Measurements from ENCODE around the gene PDK2.
A peak's percentile ranks its signal among the peaks of the same experiment; 100 is the strongest.

PDK2 gene

DNA sequence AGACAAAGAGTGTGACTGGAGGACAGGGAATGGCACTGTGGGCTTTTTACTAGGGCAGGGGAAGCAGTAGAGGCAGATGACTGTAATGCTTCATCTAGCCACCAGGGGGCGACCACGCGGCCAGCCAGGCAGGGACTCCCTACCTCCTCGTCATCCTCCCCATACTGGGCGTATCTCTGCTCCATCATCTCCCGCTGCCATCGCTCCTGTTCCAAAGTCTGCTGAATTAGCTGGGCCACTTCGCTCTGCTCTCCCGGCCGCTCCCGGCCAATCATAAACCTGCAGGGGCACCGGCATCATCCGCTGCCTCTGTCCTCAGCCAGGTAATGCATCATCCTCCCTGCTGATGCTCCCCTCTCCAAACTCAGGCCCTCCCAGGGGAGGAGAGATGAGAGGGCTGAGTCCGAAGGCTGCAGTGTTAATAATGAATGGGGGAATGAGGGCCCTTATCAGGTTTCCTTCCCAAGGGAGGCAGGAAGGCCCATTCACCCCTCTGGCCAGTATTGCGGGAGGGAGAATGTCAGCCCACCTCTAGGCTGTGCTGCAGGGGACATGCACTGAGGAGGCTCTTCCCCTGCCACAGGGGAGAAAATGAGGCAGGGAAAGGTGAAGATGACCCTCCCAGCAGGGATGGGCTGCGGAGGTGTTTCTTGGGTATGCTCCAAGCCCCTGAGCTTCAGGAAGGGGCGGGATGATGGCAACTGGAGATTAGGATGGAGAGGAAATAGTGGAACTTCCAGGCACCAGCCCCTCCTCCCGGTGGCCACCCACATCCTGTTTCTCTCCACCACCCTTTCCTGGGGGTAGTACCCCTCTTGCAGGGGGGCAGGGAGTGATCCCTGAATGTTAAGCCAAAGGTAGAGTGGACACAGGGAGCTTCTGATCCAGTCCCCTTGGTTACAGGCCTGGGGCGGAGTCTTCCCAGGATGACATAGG is 45.1 kb downstream of the PDK2 start:
- DNase-seq = peak; percentile 84

DNA sequence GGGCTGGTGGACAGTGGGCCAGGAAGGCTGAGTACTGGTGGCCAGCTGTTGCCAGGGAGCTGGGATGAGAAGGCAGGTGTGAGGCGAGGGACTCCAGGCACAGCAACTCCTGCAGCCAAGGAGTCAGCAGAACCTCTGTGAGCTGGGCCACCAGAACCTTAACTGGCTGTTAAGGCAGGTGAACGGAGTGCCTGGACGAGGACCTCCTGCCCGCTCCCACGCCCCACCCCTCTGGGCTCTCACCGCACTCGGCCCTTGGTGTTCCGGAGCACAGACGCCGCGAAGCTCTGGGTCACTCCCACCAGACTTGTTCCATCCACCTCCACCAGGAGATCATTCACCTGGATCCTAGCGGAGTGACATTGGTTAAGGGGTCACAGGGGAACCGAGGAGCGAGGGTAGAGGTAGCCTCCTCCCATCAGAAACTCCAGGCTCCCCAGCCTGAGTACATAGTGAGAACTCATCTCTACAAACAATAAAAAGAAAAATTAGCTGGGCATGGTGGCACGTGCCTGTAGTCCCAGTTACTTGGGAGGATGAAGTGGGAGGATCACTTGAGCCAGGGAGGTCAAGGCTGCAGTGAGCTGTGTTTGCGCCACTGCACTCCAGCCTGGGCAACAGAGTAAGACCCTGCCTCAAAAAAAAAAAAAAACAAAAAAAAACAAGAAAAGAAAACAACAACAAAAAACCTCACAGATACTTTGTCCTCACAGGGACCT is 46.0 kb downstream of the PDK2 start:
- no peak for DNase-seq

DNA sequence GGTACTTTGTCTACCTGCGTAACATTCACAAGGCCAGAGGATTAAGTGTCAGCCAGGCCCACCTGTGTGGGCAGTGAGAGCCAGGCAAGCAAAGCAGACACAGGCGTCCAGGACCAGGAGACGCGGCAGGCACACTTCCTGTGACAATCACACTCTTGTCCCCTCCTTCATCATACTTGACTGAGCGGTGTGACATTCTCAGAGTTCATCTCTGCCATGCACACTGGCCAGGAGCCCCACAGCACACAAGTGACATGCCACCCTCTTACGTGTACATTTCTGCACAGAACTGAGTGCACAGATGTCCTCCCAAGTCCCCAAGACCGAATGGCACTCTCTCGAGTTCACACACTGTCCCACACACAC is 46.6 kb downstream of the PDK2 start:
- no peak for DNase-seq

DNA sequence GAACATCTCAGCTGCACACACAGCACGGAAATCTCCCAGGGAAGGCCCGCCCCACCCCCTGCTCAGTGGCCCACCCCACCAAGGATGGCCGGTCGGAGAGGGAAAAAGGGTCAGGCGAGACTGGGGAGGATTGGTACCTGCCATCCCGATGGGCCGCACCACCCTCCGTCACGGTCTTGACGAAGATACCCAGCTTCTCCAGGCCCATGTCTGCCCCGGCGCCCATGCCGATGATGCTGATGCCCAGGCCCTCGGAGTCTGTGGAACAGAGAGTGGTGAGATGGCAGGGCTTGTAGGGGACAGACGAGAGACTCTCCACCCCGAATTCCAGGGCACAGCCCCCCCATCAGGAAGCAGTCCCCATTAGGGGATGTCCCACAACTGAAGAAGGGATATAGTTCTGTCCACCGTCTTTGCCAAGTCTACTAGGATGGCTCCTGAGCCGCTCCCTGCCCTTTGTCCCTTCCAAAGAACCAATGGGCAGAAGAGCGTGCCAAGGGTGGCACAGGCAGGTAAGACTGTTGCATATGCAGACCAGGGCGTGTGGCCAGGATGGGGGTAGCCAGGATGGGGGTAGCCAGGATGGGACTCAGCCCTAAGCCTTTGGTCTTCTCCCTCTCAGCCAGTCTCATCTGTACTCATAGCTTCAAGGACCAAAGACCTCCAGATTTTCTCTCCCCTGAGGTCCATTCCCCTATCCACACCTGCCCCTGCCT is 48.5 kb downstream of the PDK2 start:
- DNase-seq = no peak

DNA sequence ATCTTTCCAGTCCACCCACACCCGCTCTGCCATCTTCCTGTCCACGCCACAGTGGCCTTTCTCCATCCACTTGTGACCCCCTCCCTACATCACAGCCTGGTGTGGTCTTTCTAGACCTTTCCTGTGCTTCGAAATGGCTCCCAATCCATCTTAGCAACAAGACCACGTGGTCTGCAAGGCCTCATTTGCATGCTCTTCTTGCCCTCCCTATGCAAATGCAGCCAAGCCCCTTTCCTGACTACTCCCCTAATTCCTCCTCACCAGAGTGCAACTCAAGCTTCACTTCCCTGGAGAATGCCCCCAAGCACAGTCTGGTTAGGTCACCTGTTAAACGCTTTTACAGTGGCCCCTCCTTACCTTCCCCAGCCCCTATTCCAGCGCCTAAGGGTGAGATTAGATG is 49.2 kb downstream of the PDK2 start:
- no peak for DNase-seq

DNA sequence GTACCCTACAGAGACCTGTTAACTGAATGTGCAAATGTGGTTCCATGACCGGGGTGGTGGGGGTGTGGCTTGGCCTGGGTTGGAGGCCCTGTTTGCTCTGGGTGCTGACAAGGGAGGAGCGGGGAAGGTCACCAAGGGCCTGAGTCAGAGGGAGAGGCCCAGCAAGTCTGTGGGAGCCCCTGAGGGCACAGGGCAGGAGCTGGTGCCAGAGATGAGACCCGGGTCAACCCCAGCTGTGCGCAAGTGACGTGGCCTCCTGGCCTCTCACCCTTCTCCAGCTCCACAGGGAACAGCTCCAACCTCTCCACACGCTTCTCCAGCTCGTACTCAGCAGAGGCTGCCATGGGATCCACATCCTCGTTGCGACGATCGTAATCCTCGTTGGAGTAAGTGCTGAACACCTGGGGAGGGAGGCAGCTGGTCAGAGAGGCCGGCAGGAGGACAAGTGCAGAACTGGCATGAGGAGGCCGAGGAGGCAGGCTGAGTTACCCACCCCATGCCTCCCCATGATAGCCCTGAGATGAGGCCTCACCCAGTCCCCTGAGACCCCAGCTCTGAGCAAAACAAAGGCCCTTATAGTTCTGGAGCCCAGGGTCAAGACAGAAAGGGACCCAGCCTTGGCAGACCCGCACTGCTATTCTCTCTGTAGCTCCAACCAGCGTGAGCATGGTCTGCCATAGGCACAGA is 49.8 kb downstream of the PDK2 start:
- no peak for DNase-seq

DNA sequence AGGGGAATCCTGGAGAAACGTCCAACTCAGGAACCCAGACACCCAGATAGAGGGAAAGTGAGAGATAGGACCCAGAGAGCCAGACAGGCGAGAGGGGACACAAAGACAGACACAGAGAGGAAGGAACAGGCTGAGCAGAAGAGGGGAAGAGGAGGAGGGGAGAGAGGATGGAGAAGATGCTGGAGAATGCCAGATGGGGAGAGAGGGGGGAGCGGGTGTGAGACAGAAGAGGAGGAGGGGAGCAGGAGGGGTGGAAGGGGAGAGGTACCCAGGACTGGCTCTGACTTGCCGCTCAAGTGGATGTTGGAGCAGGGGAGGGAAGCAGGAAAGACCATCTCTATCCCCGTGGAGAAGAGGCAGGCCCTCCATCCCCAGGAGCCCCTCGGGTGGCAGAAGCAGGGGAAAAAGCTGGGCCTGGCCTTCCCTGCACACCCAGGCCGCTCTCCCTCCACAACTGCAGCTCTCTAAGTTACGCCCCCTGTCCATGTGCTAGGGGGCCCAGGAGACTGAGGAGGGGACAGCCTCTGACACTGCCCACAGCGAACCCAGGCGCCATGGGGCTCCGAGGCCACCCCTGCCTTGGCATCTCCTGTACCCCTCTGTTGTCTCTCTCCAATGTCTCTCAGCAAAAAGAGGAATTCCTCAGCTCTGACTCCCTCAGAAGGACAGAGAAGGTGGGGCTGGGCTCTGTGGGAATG is 50.5 kb downstream of the PDK2 start:
- DNase-seq = no peak

DNA sequence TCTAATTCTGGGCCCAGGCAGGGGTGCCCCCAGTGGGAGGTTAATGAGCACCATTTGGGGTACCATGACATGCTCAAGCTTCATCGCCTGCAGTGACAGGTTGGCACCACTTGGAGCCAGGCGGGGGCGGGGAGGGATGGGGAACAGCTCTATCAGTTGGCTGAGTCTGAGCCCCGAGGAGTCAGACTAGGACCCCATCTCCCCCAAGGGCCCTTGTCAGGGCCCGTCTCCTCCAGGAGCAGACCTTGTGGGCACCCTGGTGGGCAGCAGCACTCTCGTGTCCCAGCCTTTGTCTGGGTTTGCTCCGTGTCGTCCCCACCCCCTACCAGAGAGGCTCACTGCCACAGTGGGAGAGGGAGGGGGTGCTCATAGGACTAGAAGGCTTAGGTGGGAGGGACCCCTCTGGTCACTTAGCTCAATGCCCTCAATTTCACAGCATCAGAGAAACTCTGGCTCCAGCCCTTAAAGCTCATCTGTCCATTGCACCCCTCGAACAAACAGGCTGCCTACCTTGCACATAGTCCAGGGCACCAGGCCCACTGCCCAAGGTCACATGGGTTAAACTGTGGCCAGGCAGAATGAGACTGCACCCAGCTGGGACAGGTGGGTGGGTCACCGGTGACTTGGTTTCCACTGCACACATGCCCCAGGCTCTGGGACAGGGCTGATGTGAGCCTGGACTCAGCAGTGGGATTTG is 51.2 kb downstream of the PDK2 start:
- no peak for DNase-seq

DNA sequence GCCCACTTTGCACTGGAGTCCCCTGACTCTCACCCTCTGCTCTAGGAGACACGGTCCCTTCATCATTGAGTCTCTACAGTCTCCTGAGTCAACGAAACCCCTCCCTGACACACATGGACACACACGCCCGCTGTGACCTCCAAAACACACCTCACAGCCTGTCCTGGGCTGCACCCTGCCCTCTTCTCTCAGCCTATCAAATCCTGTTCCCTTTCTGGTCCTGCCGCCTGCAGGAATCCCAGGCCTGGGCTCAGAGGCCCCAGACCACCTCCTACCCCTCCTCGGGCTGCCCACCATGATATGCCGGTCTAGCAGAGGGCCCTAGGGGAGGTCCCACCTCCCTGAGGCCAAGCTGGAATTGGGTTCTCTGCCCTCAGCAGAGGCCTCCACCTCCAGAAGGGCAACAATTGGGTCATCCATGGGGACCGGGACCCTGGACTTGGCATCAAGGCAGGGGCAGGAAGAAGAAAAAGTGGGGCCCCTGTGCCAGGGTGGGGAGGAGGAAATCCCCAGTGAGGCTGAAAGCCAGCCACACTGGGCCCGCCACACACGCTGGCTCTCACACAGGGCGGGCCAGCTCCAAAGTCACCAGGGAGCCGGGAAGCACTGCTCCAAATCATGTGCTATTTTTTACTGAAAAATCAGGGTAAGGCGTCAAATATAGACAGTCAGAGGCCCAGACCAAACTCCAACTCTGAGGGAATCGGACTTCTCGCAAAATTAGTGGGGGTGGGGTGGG is 51.9 kb downstream of the PDK2 start:
- DNase-seq = no peak

DNA sequence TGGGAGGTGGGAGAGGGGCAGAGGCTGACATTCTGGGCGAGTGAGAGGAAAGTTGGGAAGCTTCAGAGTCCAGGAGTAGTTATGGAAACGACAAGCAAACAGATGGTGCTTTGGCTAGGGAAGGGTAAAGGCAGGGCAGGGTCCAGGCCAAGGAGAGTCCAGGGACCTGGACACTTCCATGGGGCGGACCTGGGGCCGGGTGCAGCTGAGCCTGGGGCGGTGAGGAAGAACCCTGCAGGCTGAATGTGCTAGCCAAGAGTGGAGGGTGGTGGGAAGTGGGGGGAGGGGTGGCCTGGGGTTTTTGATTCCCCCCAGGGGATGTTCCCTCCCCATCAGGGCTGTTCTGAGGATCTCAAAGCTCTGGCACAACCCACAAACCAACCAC is 52.7 kb downstream of the PDK2 start:
- DNase-seq = no peak

DNA sequence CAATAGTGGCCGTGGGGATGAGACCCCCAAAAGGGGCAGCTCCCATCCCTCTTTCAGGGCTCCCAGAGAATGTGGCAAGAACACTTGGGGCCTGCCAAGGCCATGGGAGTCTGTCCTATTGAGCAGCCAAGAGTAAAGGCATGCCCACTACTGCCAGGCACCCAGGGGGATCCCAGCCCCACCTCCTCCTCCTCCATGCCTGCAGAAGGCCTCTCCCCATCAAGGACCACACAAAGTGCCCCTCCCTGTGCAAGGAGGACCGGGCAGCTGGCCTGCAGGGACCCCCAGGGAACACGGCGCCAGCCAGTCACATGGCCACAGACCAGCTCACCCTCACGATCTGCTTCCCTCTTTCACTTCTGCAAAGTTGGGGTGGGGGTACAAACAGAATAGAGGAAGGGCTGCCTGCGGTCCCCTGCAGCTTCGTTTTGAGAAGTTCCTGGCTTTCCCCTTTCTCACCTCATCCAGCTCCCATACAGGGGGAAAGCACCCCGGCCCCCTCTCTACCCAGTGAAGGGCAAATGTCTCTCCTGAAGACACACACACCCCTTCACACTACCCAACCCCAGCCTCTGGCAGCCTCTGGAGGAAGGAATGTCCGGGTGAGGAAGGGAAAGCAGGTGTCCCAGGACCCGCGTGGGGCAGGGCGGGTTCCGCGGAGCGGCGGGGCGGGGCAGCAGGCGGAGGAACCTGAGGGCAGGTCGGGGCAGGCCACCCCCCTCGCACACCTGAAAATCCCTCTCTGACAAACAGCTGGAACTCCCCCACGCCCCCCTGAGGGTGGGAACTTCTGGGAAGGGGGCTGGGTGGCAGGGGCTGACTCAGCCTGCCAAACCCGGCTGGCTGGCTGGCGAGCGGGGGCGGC is 53.3 kb downstream of the PDK2 start:
- DNase-seq = peak; percentile 85

DNA sequence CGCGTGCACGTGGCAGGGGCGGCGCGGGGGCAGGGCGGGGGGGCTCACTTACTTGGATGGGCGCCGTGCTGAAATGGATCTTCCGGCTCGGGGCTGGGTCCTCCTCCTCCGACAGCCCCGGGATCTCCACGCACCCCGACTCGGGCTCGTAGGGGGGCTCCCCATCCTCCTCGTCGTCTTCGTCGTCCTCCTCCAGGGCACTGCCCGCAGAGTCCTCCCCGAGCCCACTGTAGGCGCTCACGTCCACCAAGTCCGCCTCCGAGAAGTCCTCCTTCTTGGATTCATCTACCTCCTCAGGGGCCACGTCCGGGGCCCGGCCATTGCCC is 53.9 kb downstream of the PDK2 start:
- DNase-seq = no peak

DNA sequence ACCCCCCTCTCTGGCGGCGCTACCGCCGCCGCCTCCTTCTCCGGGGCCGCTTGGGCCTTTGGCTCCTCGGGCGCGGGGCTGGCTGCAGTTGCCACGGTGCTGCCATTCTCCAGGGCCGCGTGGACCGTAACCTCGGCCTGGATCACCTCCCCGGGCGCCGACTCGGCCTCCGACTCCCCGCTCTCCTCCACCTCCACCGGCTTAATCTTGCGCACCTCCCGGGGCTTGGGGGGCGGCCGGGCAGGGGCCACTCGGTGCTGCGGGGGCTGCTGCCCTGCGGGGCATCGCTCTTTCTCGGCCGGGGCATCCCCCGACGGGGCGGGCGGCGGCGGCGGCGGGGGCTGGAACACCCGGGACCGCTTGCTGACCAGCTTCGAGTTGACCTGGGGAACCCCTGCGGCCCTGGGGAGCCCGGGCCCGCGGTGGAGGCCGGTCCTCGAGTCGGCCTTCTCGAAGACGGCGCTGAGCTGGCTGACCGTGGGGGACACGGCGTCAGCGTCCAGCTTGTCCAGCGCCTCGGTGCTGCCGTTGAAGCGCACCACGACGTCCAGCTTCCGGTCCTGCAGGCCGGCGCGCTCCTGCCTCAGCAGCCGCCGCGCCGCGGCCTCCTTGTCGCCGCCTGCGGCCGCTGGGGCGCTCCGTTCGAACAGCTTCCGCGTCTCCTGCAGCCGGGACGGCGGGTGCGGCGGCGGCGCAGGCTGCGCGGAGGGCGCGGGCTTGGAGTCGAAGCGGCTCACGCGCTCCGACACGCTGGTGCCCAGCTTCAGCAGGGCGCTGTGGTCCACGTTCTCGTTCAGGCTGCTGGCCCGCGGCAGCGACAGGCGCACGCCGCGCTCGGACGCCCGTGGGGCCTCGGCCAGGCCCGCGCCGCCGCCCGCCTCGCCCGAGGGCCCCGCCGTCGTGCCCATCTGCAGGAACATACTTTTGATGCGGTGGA is 54.5 kb downstream of the PDK2 start:
- peak; percentile 63 for DNase-seq

DNA sequence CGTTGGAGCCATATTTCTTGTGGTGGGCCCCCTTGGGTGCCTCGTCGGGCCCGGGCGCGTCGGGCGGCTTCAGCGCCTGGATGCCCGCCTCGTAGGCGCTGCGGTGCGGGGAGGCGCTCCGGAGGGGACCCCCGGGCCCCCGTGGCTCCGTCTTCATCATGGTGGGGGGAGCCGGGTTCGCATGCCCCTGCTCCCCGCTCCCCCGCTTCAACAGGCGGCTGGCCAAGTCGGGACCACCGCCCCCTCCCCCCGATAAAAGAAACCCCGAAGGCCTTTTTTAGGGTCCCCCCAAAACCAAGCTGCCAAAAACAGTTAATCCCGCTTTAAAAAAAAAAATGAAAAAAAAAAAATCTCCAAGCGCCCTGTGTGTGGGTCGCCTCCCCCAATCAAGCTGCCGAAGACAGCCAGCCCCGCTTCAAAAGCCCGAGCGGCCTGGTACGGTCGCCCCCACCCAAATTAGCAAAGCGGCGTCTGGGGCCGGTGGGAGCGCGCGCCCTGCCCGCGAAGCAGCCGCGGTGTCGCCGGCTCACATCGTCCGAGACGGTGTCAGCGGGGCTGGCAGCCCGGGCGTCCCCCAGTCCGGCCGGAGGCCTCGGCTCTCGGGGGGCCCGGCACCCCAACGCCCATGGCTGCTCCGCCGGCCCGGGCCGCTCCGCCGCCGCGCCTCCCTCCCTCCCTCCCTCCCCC is 55.3 kb downstream of the PDK2 start, which contains the start of gene PPP1R9B:
Gene PPP1R9B (minus strand): TSS at position 324 of the 687 bp plus-strand sequence. CDS start 164 bp downstream, at position 160.
- DNase-seq = no peak

DNA sequence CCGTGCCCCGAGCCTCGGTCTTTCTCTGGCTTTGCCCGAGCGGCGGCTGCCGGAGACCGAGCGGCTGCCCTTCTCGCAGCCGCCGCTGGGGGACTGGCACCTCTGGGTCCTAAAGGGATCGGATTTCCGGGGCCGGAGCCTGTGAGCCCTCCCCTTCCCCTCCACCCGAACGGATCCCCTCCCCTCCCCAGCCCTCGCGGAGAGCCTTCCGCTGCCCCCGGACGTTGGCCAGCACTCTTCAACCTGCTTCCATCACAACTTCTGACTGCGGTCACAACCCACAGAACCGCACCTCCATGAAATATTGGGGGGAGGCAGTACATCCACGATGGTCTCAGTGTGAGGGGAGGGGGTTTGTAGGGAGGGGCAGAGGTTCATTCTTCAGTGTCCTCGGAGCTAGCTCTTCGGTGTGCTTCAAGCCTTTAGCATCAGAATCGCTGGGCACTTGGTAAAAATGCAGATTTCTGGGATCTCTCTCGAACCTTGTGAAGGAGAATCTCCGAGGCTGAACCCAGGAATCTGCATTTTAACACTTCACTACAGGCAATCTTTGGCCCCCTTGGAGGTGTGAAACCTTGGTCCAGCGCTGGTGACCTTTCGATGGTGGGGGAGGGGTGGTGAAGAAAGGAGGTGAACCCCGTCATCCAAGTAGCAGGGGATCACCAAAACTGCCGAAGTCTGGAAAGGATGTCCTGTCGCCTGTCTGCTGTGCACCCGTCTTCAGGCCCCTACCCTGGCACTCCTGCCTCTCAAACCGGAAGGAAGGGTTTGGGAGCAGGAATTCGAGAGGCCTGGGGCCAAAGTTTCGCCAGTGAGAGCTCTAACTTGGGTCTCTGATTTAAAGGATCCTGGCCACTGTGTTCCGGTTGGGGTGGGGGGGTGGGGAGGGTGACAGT is 56.1 kb downstream of the PDK2 start:
- DNase-seq = peak; percentile 88

DNA sequence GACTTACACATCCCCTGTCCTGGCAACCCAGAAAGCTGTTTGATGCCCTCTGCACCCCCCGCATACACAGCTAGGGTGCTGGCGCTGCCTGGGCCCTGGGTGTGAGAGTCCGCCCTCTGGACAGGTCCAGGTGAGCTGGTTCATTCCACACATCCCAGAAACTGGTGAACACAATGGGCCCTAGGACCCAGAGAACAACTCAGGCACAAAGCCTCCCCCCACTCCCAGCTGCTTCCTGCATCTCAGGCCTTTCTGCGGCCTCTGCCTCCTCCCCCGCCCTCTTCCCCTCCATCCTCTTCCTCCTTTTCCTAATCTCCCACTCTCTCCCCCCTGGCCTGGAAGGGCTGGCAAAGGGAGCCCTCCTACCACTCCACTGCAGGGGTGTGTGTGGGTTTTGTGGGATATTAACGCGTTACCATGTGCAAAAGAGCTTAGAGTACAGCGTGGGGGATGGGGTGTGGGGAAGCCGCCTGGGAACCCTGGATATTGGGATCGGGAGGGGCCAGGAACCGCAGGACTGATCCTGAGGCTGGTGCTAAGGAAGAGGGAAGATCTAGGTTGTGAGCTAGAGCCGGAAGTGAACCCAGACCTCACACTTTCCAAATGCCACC is 56.9 kb downstream of the PDK2 start:
- DNase-seq = peak; percentile 56

DNA sequence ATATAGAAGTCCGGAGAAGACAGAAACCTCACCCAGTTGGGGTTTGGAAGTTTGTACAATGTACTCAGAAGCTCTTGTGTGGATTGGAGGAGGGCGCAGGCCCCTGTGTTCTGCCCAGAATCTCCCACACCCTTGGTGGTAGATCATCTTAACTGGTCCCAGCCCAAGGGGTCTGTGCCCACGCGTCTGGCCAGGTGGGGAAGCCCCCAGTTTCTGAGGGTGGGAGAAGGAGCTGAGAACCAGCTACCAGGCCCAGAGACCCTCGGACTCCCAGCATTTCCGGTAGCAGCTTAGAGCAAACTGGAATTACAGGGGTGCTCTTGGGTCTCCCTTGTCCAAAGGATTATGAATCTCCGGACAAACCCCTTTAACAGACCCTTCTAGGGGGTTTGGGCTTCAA is 57.6 kb downstream of the PDK2 start:
- DNase-seq = no peak

Data from activated naive CD4-positive, alpha-beta T cell treated with Interleukin-2 at 50 U/mL for 16 hours (primary cell).